HepG2 (cell line): Measurements from ENCODE around the gene NES. TPM values are rescaled to one million over a fixed set of nuclear protein-coding genes. Genes with fewer than 3 reads are reported as not detected.

Source experiments
- FOSL1 ChIP-seq: sonication (generic); formaldehyde crosslinking; IDR thresholded peaks from 2 replicates; pipeline ENCODE4 v1.9.0; 2021; ENCODE audit warnings: missing genetic modification reagents, borderline replicate concordance
- GLI4 ChIP-seq: sonication (generic); formaldehyde crosslinking; IDR thresholded peaks from 2 replicates; pipeline ENCODE4 v1.5.1; 2020; ENCODE audit warnings: missing genetic modification reagents, mild to moderate bottlenecking, moderate library complexity, borderline replicate concordance
- HNF1B ChIP-seq: sonication (generic); formaldehyde crosslinking; IDR thresholded peaks from 2 replicates; pipeline ENCODE4 v1.5.1; 2020; ENCODE audit warnings: mild to moderate bottlenecking, moderate library complexity, missing genetic modification reagents
- IKZF5 ChIP-seq: IDR thresholded peaks from 2 replicates; pipeline ENCODE4 v1.6.1; 2018; ENCODE audit warnings: missing genetic modification reagents, mild to moderate bottlenecking, missing compliant biosample characterization
- MYNN ChIP-seq: sonication (generic); formaldehyde crosslinking; IDR thresholded peaks from 2 replicates; pipeline ENCODE4 v1.4.0; 2020; ENCODE audit warnings: mild to moderate bottlenecking, low read depth, missing genetic modification reagents
- REXO4 ChIP-seq: sonication (generic); formaldehyde crosslinking; IDR thresholded peaks from 2 replicates; pipeline ENCODE4 v1.8.0; 2022; ENCODE audit warnings: missing genetic modification reagents, mild to moderate bottlenecking, borderline replicate concordance
- SATB2 ChIP-seq: sonication (generic); formaldehyde crosslinking; IDR thresholded peaks from 2 replicates; pipeline ENCODE4 v1.5.0; 2020; ENCODE audit warnings: missing genetic modification reagents
- SP5 ChIP-seq: IDR thresholded peaks from 2 replicates; pipeline ENCODE4 v1.6.1; 2016; ENCODE audit warnings: low read depth, borderline replicate concordance
- TFDP2 ChIP-seq: sonication (generic); formaldehyde crosslinking; IDR thresholded peaks from 2 replicates; pipeline ENCODE4 v1.4.0; 2020; ENCODE audit warnings: missing genetic modification reagents
- USF2 ChIP-seq, 2 experiments: sonication (generic) in 1 of 2; formaldehyde crosslinking in 1 of 2; IDR thresholded peaks; 2 replicates each; pipeline versions ENCODE4 v1.5.1 to v1.6.1; 2011 to 2020; ENCODE audit warnings: borderline replicate concordance in 1 of 2, low read depth in 1 of 2, low read length in 1 of 2, mild to moderate bottlenecking in 1 of 2, missing genetic modification reagents in 1 of 2, moderate library complexity in 1 of 2
- ZEB1 ChIP-seq: IDR thresholded peaks from 2 replicates; pipeline ENCODE4 v1.6.1; 2012; ENCODE audit warnings: mild to moderate bottlenecking, low read depth, inconsistent platforms; ENCODE audit not compliant: insufficient replicate concordance
- ZNF142 ChIP-seq: sonication (generic); formaldehyde crosslinking; IDR thresholded peaks from 2 replicates; pipeline ENCODE4 v1.4.0; 2020; ENCODE audit warnings: missing genetic modification reagents
- ZNF367 ChIP-seq: sonication (generic); formaldehyde crosslinking; IDR thresholded peaks from 2 replicates; pipeline ENCODE4 v1.4.0; 2020; ENCODE audit warnings: missing genetic modification reagents, borderline replicate concordance
- ZNF430 ChIP-seq: sonication (generic); formaldehyde crosslinking; IDR thresholded peaks from 2 replicates; pipeline ENCODE4 v1.9.0; 2021; ENCODE audit warnings: mild to moderate bottlenecking, missing genetic modification reagents
- ZNF737 ChIP-seq: sonication (generic); formaldehyde crosslinking; IDR thresholded peaks from 2 replicates; pipeline ENCODE4 v1.5.0; 2020; ENCODE audit warnings: missing genetic modification reagents, mild to moderate bottlenecking, borderline replicate concordance
- polyA plus RNA-seq, 8 experiments: library from polyadenylated mRNA; depleted of rRNA in 3 of 8; stranded (reverse) in 7 of 8; unstranded in 1 of 8; fragments of >200 nt; fragmentation: Illumina TruSeq in 4 of 8; extraction: Trizol in 4 of 8; gene quantifications; 2 replicates each; pipeline versions ENCODE4 v1.2.1 to v1.2.3, GENCODE V29; 2011 to 2016; ENCODE audit warnings: low read depth in 4 of 8, missing spikeins in 1 of 8, mixed read lengths in 1 of 8; ENCODE audit not compliant: insufficient read depth in 1 of 8
- total RNA-seq, 5 experiments: library from RNA; depleted of rRNA; stranded (reverse); fragments of >200 nt; fragmentation: Illumina TruSeq; extraction: Trizol; gene quantifications; 2 replicates each; pipeline ENCODE4 v1.2.3, GENCODE V29; 2016; ENCODE audit warnings: low read depth in 1 of 5

The NES gene
- total and polyA plus RNA-seq, 2 of the 13 experiments (the other 11 are each of a cell fraction or from before 2014, with no cell fraction given) = 1.7 to 16.6 TPM

- no peak for TF ChIP-seq REXO4 (CRISPR knock-in tag)
- TF ChIP-seq IKZF5 = no peak
- TF ChIP-seq SATB2 (CRISPR knock-in tag) = no peak
- TF ChIP-seq HNF1B = peak; percentile 56; the same call in 1 of the 2 replicates
- TF ChIP-seq TFDP2 = 0 out of 2 replicates have a peak, but pooled peaks have one; percentile 26
- TF ChIP-seq SP5 (CRISPR knock-in tag) = no peak
- TF ChIP-seq GLI4 (CRISPR knock-in tag) = no peak
- no peak for TF ChIP-seq USF2 (IDR thresholded peaks at IDR 0.05; ENCODE audit: low read depth, low read length)
- TF ChIP-seq USF2 (CRISPR knock-in tag; IDR thresholded peaks at IDR 0.05; ENCODE audit: borderline replicate concordance) = no peak
- TF ChIP-seq ZNF142 (CRISPR knock-in tag) = no peak
- no peak for TF ChIP-seq ZNF367 (CRISPR knock-in tag)
- TF ChIP-seq ZNF430 (CRISPR knock-in tag) = no peak
- TF ChIP-seq ZNF737 (CRISPR knock-in tag) = no peak
- no peak for TF ChIP-seq FOSL1 (CRISPR knock-in tag)
- no peak for TF ChIP-seq ZEB1
- TF ChIP-seq MYNN (CRISPR knock-in tag) = no peak
These were observed 12.1 kb upstream of the NES start (continued) for GRCh38 chr1:156689035-156689952.
